ENCODE data around the gene MAST4. TPM values are rescaled to one million over a fixed set of nuclear protein-coding genes. Genes with fewer than 3 reads are reported as not detected.
A peak's percentile ranks its signal among the peaks of the same experiment; 100 is the strongest.

The MAST4 gene
- total RNA-seq, 1 donor from 2014 or later, result 26.8 TPM

GRCh38 chr5:67014191-67014590 lies 418.0 kb downstream of the MAST4 start:
- peak; percentile 27 to 54 for DNase-seq (ENCODE audit: low read depth in 2 of 2)

GRCh38 chr5:67014957-67015400 lies 418.8 kb downstream of the MAST4 start:
- DNase-seq (ENCODE audit: low read depth in 2 of 2), result peak; percentile 62 to 84

- peak; percentile 62 to 83 for DNase-seq (ENCODE audit: low read depth in 2 of 2)
Measured at GRCh38 chr5:67015541-67016191, 419.5 kb downstream of the MAST4 start.

- no peak for DNase-seq (ENCODE audit: low read depth in 2 of 2)
Measured at GRCh38 chr5:67019065-67019845, 423.1 kb downstream of the MAST4 start.

- no peak for DNase-seq (ENCODE audit: low read depth in 2 of 2)
Measured at GRCh38 chr5:67020096-67020615, 424.0 kb downstream of the MAST4 start.

- no peak for DNase-seq (ENCODE audit: low read depth in 2 of 2)
Measured at GRCh38 chr5:67021031-67021430, 424.8 kb downstream of the MAST4 start.

GRCh38 chr5:67021521-67021920 lies 425.3 kb downstream of the MAST4 start:
- no peak for DNase-seq (ENCODE audit: low read depth in 2 of 2)

GRCh38 chr5:67021962-67022361 lies 425.8 kb downstream of the MAST4 start:
- DNase-seq (ENCODE audit: low read depth in 2 of 2), result no peak

GRCh38 chr5:67025457-67025856 lies 429.3 kb downstream of the MAST4 start:
- no peak for DNase-seq (ENCODE audit: low read depth in 2 of 2)

- DNase-seq (ENCODE audit: low read depth in 2 of 2), result no peak
Measured at GRCh38 chr5:67026278-67026677, 430.1 kb downstream of the MAST4 start.

GRCh38 chr5:67027171-67027570 lies 431.0 kb downstream of the MAST4 start:
- no peak for DNase-seq (ENCODE audit: low read depth in 2 of 2)

GRCh38 chr5:67028371-67028770 lies 432.2 kb downstream of the MAST4 start:
- peak in 1 of 2 donors; percentile 54 for DNase-seq (ENCODE audit: low read depth in 2 of 2)

GRCh38 chr5:67028941-67029340 lies 432.7 kb downstream of the MAST4 start:
- no peak for DNase-seq (ENCODE audit: low read depth in 2 of 2)

- no peak for DNase-seq (ENCODE audit: low read depth in 2 of 2)
Measured at GRCh38 chr5:67029481-67029880, 433.3 kb downstream of the MAST4 start.

- DNase-seq (ENCODE audit: low read depth in 2 of 2), result peak in 1 of 2 donors; percentile 70
Measured at GRCh38 chr5:67030289-67031056, 434.3 kb downstream of the MAST4 start.

- no peak for DNase-seq (ENCODE audit: low read depth in 2 of 2)
Measured at GRCh38 chr5:67031057-67031443, 434.9 kb downstream of the MAST4 start.

GRCh38 chr5:67031692-67032091 lies 435.5 kb downstream of the MAST4 start:
- DNase-seq (ENCODE audit: low read depth in 2 of 2), result peak; percentile 45 to 72

- no peak for DNase-seq (ENCODE audit: low read depth in 2 of 2)
Measured at GRCh38 chr5:67032921-67033664, 436.9 kb downstream of the MAST4 start.

- no peak for DNase-seq (ENCODE audit: low read depth in 2 of 2)
Measured at GRCh38 chr5:67033880-67034651, 437.9 kb downstream of the MAST4 start.

- DNase-seq (ENCODE audit: low read depth in 2 of 2), result no peak
Measured at GRCh38 chr5:67035098-67035740, 439.0 kb downstream of the MAST4 start.

Measured in lung microvascular endothelial cell (primary cell).